ENCODE measurements around the gene SPHK2. TPM values are rescaled to one million over a fixed set of nuclear protein-coding genes. Genes with fewer than 3 reads are reported as not detected.

The SPHK2 gene
- polyA plus RNA-seq, 3 donors, result 8.5 to 9.4 (median 9.1) TPM

- Histone ChIP-seq H3K36me3 (replicated peaks in 1 of 2; ENCODE audit: control insufficient read depth in 1 of 2, insufficient read depth in 2 of 2, low read length in 2 of 2) (peaks cover 27 to 55% of the 10 kb centered on the region in 2 donors), H3K27me3 (ENCODE audit: control insufficient read depth in 2 of 2, insufficient read depth in 2 of 2, low read length in 2 of 2) (no peaks in the 10 kb centered on the region), H3K9me3 (replicated peaks in 1 of 2; ENCODE audit: control insufficient read depth in 1 of 2, insufficient read depth in 1 of 2, low read length in 2 of 2) (no peaks in the 10 kb centered on the region), H2AFZ (ENCODE audit: insufficient read depth, low read depth, low read length, poor library complexity, severe bottlenecking) (no peak overlapping the region), H3K9ac (ENCODE audit: insufficient read depth, low read length, poor library complexity, severe bottlenecking) (no peak overlapping the region), H3K4me1 (ENCODE audit: control insufficient read depth in 1 of 2, insufficient read depth in 2 of 2, low read length in 2 of 2) (peaks cover 63 to 70% of the 10 kb centered on the region in 2 donors), H4K20me1 (ENCODE audit: insufficient read depth, low read length) (peaks cover 39% of the 10 kb centered on the region), H3K27ac (ENCODE audit: low read depth in 1 of 2, low read length in 2 of 2) (no peak overlapping the region), H3K4me3 (replicated peaks in 1 of 3; ENCODE audit: low read depth in 2 of 3, low read length in 3 of 3) (no peak overlapping the region), H3K4me2 (replicated peaks; ENCODE audit: extremely low read depth, low read length, poor library complexity, severe bottlenecking) (no peak overlapping the region), H3K79me2 (ENCODE audit: insufficient read depth, low read length) (peaks cover 20% of the 10 kb centered on the region)
- peaks cover 56% of the 10 kb centered on the region for H3K4me1 Mint-ChIP-seq
- DNase-seq, result no peak
- H3K36me3 Mint-ChIP-seq, result peaks cover 30 to 51% of the 10 kb centered on the region in 2 donors
- peak overlapping the region in 2 of 7 donors; percentile 18 to 68 for H3K27ac Mint-ChIP-seq
- H3K27me3 Mint-ChIP-seq (ENCODE audit: low read depth in 3 of 3), result no peaks in the 10 kb centered on the region
- 86% methylated on average over 44 of the region's 48 CpGs for WGBS (ENCODE audit: insufficient coverage)
- H3K4me3 Mint-ChIP-seq, result no peak overlapping the region
- H3K9me3 Mint-ChIP-seq, result peaks cover 0 to 3% (median 0%) of the 10 kb centered on the region in 7 donors
- no peak for TF ChIP-seq CTCF (IDR thresholded peaks at IDR 0.05)
- intact Hi-C loops (cut with micrococcal nuclease), result loop anchor here in 1 of 2 donors (10.0 kb wide), 2 partner anchors 305 to 335 kb away; partner anchors contain the start of genes EMP3 and FTL
Observed at GRCh38 chr19:48629599-48630295, 10.4 kb downstream of the SPHK2 start.

- intact Hi-C loops (cut with micrococcal nuclease), result loop anchor here in 1 of 2 donors (10.0 kb wide), 2 partner anchors 306 to 334 kb away; partner anchors contain the start of genes EMP3 and FTL
- peaks cover 68 to 76% of the 10 kb centered on the region in 2 donors for H3K4me1 ChIP-seq (ENCODE audit: control insufficient read depth in 1 of 2, insufficient read depth in 2 of 2, low read length in 2 of 2)
- 19% methylated on average over 27 of the region's 47 CpGs for WGBS (ENCODE audit: insufficient coverage)
- H3K9me3 ChIP-seq (replicated peaks in 1 of 2; ENCODE audit: control insufficient read depth in 1 of 2, insufficient read depth in 1 of 2, low read length in 2 of 2), result no peaks in the 10 kb centered on the region
- peaks cover 36% of the 10 kb centered on the region for H4K20me1 ChIP-seq (ENCODE audit: insufficient read depth, low read length)
- Mint-ChIP-seq H3K27me3 (ENCODE audit: low read depth in 3 of 3) (no peaks in the 10 kb centered on the region), H3K27ac (peak overlapping the region; percentile 8 to 87 (median 81)), H3K36me3 (peaks cover 27 to 48% of the 10 kb centered on the region in 2 donors), H3K4me1 (peaks cover 57% of the 10 kb centered on the region), H3K9me3 (peaks cover 0 to 3% (median 0%) of the 10 kb centered on the region in 7 donors), H3K4me3 (peak overlapping the region; percentile 37 to 67)
- H3K4me3 ChIP-seq (replicated peaks in 1 of 3; ENCODE audit: low read depth in 2 of 3, low read length in 3 of 3), result peak overlapping the region in 1 of 3 experiments; percentile 59
- peak overlapping the region; percentile 69 for H3K4me2 ChIP-seq (replicated peaks; ENCODE audit: extremely low read depth, low read length, poor library complexity, severe bottlenecking)
- peak in 2 of 3 donors; percentile 45 to 54 for DNase-seq
- TF ChIP-seq CTCF (IDR thresholded peaks at IDR 0.05), result peak; percentile 21
- H3K36me3 ChIP-seq (replicated peaks in 1 of 2; ENCODE audit: control insufficient read depth in 1 of 2, insufficient read depth in 2 of 2, low read length in 2 of 2), result peaks cover 27 to 51% of the 10 kb centered on the region in 2 donors
- no peak overlapping the region for H2AFZ ChIP-seq (ENCODE audit: insufficient read depth, low read depth, low read length, poor library complexity, severe bottlenecking)
- peak overlapping the region; percentile 25 for H3K9ac ChIP-seq (ENCODE audit: insufficient read depth, low read length, poor library complexity, severe bottlenecking)
- peaks cover 23% of the 10 kb centered on the region for H3K79me2 ChIP-seq (ENCODE audit: insufficient read depth, low read length)
- no peaks in the 10 kb centered on the region for H3K27me3 ChIP-seq (ENCODE audit: control insufficient read depth in 2 of 2, insufficient read depth in 2 of 2, low read length in 2 of 2)
- peak overlapping the region; percentile 52 to 62 for H3K27ac ChIP-seq (ENCODE audit: low read depth in 1 of 2, low read length in 2 of 2)
Observed at GRCh38 chr19:48630296-48631063, 11.2 kb downstream of the SPHK2 start.
